PFSK-1 (cell line): ENCODE data around the gene DMPK.

Source experiments
- FOXP2 ChIP-seq: optimal IDR thresholded peaks from 2 replicates; pipeline ENCODE3; 2011; ENCODE audit warnings: borderline replicate concordance, control low read depth, inconsistent platforms; ENCODE audit not compliant: insufficient read depth; ENCODE audit errors: extremely low read length, extremely low read depth
- POLR2AphosphoS5 ChIP-seq: IDR thresholded peaks from 2 replicates; pipeline ENCODE4 v1.6.1; 2012; ENCODE audit warnings: low read depth, mild to moderate bottlenecking, control low read depth, low read length, moderate library complexity
- REST ChIP-seq, 2 experiments: IDR thresholded peaks; 2 replicates each; pipeline versions ENCODE4 v1.6.1 to v1.8.0; 2011 to 2012; ENCODE audit warnings: low read depth in 2 of 2, low read length in 2 of 2, control low read depth in 1 of 2, inconsistent platforms in 1 of 2, mild to moderate bottlenecking in 1 of 2, moderate library complexity in 1 of 2; ENCODE audit not compliant: insufficient read depth in 1 of 2
- SIN3A ChIP-seq: IDR thresholded peaks from 2 replicates; pipeline ENCODE4 v1.6.1; 2012; ENCODE audit warnings: mild to moderate bottlenecking, low read length, moderate library complexity, borderline replicate concordance; ENCODE audit not compliant: insufficient read depth
- TAF1 ChIP-seq: IDR thresholded peaks from 2 replicates; pipeline ENCODE4 v1.6.1; 2012; ENCODE audit warnings: low read length, control low read depth, borderline replicate concordance; ENCODE audit not compliant: insufficient read depth

Gene DMPK

DNA sequence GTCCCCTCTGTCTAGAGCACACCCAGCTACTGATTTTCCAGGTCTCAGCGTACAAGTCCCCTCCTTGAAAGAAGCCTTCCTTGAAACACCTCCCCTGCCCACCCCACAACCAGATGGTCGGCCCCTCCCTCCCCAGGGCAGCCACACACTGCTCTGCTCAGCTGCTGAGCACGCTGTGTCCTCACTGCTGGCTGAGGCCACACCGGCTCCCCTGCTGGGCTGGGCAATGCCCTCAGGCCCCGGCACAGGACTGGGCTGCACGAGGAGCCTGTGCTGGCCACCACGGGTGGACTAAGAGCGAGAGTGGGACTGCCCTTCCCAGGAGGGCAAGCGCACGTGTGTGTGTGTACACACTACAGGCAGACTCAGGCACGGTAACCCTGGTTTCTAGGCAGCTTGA lies 44.6 kb upstream of the DMPK start:
- TF ChIP-seq TAF1, result no peak
- TF ChIP-seq REST (IDR thresholded peaks at IDR 0.05; ENCODE audit: insufficient read depth in 1 of 2, low read depth in 2 of 2, low read length in 2 of 2), result no peak
- TF ChIP-seq FOXP2, result no peak
- no peak for TF ChIP-seq POLR2AphosphoS5
- TF ChIP-seq SIN3A, result no peak

DNA sequence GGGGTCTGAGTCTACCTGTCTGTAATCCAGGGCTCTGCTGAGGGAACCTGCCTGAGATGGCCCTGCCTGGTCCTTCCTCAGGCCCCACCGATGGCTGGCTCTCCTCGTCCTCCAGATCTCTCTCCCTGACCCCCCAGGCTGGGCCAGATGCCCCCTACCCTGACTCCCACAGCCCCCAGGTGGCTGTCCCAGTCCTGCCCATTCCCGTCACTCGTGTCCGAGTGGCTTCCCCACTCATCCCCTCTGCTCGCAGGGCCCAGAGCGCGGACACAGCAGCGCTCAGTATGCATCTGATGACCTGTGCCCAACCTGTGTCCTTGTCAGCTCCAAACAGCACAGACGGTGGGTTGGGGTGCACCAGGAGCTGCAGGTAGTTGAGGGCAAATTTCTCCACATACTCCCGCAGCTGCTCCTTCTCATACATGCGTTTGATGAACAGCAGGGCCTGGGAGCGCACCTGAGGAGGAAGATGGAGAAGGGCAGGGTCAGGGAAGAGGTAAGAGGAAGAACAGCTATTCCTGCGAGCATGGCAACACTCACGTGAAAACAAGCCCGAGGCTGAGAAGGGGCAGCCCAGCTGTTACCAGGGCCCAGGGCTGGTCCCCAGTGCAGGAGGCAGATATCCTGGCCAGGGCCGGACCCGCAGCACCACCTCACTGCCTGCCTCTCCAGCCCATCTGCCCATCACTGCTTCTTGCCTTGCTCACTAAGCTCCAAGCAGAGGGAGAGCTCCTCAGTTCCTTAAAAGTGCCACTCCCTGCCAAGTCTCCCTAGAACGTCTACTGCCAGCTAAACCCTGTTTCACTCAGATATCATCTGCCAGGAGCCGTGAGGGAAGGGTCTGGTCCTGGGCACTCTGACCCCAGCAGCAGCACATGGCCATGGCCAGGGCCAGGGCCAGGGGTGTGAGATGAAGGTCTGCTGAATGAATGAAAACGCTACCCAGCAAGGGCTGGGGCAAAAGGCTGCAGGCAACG lies 43.9 kb upstream of the DMPK start:
- TF ChIP-seq TAF1, result no peak

DNA sequence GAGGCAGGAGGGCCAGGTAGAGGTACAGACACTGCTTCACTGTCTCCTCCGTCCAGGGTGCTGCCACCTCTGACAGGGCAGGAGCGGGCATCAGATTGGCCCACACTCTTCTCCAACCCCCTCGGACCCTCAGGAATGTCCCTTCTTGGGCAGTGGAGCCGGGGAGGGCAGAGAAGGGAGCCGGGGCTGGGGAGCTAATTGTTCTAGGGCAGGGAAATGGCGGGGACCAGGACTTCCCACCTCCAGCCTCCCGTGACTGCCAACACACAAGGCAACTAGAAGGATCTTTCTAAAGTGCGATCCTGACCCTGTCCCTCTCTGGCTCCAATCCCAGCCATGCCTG lies 42.9 kb upstream of the DMPK start:
- TF ChIP-seq FOXP2 (no peak), SIN3A (no peak), TAF1 (no peak), POLR2AphosphoS5 (no peak), REST (IDR thresholded peaks at IDR 0.05; ENCODE audit: insufficient read depth in 1 of 2, low read depth in 2 of 2, low read length in 2 of 2) (no peak)

GRCh38 chr19:45824531-45825262 lies 42.4 kb upstream of the DMPK start:
- TF ChIP-seq FOXP2 (no peak), REST (IDR thresholded peaks at IDR 0.05; ENCODE audit: insufficient read depth in 1 of 2, low read depth in 2 of 2, low read length in 2 of 2) (no peak)

- TF ChIP-seq REST (IDR thresholded peaks at IDR 0.05; ENCODE audit: insufficient read depth in 1 of 2, low read depth in 2 of 2, low read length in 2 of 2), result no peak
- TF ChIP-seq POLR2AphosphoS5, result no peak
- TF ChIP-seq SIN3A, result no peak
- TF ChIP-seq FOXP2, result no peak
- TF ChIP-seq TAF1, result no peak
Measured at GRCh38 chr19:45824041-45824471, 41.8 kb upstream of the DMPK start.
